GM21381 (cell line): ENCODE measurements around the gene CLSTN1.
"Not testable (repeated sequence)": the region's sequence is repeated elsewhere in the genome, so short reads cannot be mapped to it uniquely, and the experiment has no call there.

Experiments
- ATAC-seq: cut with Tn5 transposase; IDR thresholded peaks from one replicate; pipeline ENCODE4 v1.9.1; 2021; ENCODE audit warnings: mild to moderate bottlenecking, moderate library complexity; ENCODE audit not compliant: unreplicated experiment

CLSTN1 gene

GRCh38 chr1:9717193-9718005 lies 106.4 kb downstream of the CLSTN1 start:
- peak; percentile 61 for ATAC-seq

- no peak for ATAC-seq
These were observed 107.2 kb downstream of the CLSTN1 start for GRCh38 chr1:9716404-9717192.

- ATAC-seq, result no peak
These were observed 108.1 kb downstream of the CLSTN1 start for GRCh38 chr1:9715536-9716226.

DNA sequence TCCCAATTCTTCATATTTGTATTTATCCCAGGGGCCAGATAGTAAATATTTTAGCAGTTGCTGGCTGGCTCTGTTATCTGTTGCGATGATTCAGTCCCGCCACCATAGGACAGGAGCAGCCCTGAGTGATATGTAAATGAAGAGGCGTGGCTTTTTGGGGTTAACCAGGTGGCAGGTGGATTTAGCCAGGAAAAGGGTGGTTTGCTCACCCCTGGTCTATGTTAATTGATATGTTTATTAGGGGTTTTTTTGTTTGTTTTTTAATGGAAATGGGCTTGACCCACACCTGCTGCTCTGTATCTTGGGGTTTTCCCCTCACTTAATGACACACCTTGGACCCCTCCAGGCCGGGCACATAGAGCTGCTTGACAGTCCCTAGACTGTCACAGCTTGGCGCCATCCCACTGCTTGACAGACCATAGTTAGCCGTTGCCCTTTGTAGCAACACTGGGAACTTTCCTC lies 109.5 kb downstream of the CLSTN1 start:
- no peak for ATAC-seq

GRCh38 chr1:9712767-9713166 lies 111.0 kb downstream of the CLSTN1 start:
- ATAC-seq, result not testable (repeated sequence)

- no peak for ATAC-seq
These were observed 112.2 kb downstream of the CLSTN1 start for GRCh38 chr1:9711466-9712020.

GRCh38 chr1:9710037-9710436 lies 113.7 kb downstream of the CLSTN1 start:
- no peak for ATAC-seq

DNA sequence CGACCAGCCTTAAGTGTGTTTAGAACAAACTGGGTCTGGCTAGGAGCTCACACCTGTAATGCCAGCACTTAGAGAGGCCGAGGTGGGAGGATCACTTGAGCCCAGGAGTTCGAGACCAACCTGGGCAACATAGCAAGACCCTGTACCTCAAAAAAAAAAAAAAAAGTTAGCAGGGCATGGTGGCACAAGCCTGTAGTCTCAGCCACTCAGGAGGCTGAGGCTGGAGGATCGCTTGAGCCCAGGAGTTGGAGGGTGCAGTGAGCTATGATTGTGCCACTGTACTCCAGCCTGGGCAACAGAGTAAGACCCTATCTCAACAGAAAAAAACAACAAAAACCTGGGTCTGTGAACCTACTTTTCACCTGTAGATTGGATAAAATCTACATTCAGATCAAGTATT lies 117.6 kb downstream of the CLSTN1 start:
- no peak for ATAC-seq

GRCh38 chr1:9705337-9706093 lies 118.2 kb downstream of the CLSTN1 start:
- ATAC-seq, result no peak

GRCh38 chr1:9703681-9704080 lies 120.1 kb downstream of the CLSTN1 start:
- ATAC-seq, result no peak

- ATAC-seq, result no peak
These were observed 120.6 kb downstream of the CLSTN1 start for GRCh38 chr1:9703165-9703509.

- no peak for ATAC-seq
These were observed 122.1 kb downstream of the CLSTN1 start for GRCh38 chr1:9701665-9702064.

- ATAC-seq, result no peak
These were observed 123.4 kb downstream of the CLSTN1 start for GRCh38 chr1:9700340-9700739.

DNA sequence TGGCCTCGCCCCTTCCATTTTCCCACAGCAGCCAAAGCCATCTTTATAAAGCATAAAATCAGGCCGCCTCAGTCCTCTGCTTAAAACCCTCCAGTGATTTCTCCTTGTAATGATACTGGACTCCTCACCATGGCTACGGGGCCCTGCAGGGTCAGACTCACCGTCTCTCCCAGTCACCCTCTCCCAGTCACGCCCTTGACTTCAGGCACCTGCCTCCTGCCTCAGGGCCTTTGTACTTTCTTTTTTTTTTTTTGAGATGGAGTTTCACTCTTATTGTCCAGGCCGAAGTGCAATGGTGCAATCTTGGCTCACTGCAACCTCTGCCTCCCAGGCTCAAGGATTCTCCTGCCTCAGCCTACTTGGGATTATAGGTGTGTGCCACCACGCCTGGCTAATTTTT lies 124.4 kb downstream of the CLSTN1 start:
- no peak for ATAC-seq

DNA sequence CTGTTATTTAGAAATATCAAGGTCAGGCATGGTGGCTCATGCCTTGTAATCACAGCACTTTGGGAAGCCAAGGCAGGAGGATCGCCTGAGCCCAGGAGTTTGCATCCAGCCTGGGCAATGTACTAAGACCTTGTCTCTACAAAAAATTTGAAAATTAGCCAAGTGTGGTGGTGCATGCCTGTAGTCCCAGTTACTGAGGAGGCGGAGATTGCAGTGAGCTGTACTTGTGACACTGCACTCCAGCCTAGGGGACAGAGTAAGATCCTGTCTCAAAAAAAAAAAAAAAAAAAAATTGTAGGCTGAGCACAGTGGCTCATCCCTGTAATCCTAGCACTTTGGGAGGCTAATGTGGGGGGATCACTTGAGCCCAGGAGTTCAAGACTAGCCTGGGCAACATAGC lies 127.0 kb downstream of the CLSTN1 start:
- no peak for ATAC-seq

DNA sequence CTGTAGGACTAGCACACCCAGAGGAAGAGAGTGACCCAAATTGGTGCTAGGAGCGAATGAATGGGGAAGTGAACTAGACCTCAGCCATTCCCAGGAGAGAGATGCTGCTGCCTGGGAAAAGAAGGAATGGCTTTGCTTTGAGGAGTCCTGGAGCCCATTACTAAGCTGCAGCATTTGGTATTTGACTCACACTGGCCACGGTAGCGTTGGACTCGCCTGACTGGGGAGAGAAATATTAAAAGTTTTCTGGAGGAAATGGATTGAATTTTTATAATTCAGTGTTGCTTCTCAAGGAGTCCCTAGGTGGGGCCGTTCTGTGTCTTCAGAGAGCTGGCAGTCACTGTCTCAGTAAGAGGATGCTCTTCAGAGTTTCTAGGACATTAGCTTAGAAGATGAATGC lies 132.1 kb downstream of the CLSTN1 start:
- ATAC-seq, result no peak

GRCh38 chr1:9691108-9691445 lies 132.7 kb downstream of the CLSTN1 start:
- no peak for ATAC-seq

DNA sequence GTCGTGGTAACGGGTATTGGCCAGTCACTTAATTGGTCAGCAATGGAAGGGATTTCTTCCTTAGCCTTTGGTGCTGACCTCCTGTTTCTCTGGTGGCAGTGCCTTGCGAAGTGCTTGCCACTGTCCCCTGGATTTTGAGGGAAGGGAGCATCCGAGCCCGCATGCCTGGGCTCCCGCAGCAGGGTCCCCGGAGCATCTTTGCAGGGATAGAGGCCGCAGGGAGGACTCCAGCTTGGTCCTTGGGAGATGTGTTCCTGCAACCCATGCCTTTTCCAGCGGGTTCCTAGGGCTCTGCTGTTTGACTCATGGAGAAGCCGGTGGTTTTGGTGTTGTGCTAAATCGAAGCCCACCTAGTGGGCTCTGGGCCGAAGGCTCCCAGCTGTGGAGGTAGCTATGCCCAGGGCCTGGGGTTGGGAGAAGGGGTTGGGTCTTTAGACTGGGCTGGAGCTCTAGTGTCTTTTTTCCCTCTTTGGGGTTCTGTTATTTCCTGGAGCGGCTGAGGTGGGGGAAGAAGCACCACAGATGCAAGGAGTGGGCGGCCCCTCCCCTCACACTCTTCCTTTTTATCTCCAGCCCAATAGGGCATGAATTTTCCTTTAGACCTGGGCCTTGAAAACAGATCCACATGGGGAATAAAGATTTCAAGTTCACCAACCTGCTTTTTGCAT lies 133.2 kb downstream of the CLSTN1 start:
- ATAC-seq, result no peak

DNA sequence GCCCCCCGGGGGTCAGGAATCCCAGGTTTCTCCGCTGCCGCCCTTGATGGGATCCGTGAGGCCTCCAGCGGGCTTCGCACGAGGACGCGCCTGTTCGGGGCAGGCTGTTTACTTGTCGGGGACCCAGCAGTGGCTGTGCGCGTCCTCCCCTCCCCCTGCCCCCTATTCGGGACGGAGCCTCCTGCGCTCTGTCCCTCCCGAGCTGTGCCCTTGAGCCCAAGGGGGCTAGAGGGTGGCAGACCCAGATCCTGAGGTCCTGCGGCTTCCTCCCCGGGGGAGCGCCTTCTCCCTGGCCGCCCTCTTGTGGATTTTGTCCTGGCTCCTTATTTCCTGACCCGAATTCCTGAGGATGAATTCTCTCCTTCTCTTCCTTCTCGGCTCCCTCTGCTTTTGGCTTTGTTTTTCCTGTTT lies 133.8 kb downstream of the CLSTN1 start:
- no peak for ATAC-seq
